Measurements from ENCODE around the gene BCL10.

DNA sequence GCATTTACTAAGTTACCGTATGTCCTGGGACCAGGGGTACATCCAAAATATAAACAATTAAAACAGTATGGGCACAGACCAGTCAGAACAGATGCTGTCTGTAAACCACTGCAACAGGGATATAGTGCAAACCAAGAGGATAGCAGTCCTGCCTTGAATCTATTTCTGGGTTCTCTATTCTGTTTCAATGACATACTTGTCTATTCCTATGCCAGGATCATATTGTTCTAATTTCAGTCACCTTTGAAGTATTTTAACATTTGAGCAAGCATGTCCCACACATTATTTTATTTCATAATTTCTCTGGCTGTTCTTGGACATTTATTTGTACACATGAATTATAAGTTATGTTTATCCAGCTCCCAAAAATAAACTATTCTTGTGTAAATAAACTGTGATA is 47.5 kb downstream of the BCL10 start:
- TF ChIP-seq, protein P1, sequence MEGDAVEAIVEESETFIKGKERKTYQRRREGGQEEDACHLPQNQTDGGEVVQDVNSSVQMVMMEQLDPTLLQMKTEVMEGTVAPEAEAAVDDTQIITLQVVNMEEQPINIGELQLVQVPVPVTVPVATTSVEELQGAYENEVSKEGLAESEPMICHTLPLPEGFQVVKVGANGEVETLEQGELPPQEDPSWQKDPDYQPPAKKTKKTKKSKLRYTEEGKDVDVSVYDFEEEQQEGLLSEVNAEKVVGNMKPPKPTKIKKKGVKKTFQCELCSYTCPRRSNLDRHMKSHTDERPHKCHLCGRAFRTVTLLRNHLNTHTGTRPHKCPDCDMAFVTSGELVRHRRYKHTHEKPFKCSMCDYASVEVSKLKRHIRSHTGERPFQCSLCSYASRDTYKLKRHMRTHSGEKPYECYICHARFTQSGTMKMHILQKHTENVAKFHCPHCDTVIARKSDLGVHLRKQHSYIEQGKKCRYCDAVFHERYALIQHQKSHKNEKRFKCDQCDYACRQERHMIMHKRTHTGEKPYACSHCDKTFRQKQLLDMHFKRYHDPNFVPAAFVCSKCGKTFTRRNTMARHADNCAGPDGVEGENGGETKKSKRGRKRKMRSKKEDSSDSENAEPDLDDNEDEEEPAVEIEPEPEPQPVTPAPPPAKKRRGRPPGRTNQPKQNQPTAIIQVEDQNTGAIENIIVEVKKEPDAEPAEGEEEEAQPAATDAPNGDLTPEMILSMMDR (IDR thresholded peaks at IDR 0.05; ENCODE audit: insufficient read depth, low read depth, low read length) = no peak
- TF ChIP-seq EZH2 (IDR thresholded peaks at IDR 0.05; ENCODE audit: insufficient read depth, low read length) = no peak

All from astrocyte (in vitro differentiated cells and primary cell).